SIG-M5 treated with dmso at 0.1 percent for 504 hours (cell line): ENCODE measurements around the gene RXYLT1.
"Not testable (repeated sequence)": the region's sequence is repeated elsewhere in the genome, so short reads cannot be mapped to it uniquely, and the experiment has no call there.

Source experiments
- DNase-seq: peaks from one replicate; lab custom pipeline; 2025; ENCODE audit not compliant: unreplicated experiment; lab: John Stamatoyannopoulos, UW

Gene RXYLT1

GRCh38 chr12:63779498-63780481 is at the start of gene RXYLT1:
TSS of gene RXYLT1 (plus strand) at chr12:63779909. CDS start at chr12:63779961, 52 bp downstream.
- DNase-seq, result peak; percentile 84

DNA sequence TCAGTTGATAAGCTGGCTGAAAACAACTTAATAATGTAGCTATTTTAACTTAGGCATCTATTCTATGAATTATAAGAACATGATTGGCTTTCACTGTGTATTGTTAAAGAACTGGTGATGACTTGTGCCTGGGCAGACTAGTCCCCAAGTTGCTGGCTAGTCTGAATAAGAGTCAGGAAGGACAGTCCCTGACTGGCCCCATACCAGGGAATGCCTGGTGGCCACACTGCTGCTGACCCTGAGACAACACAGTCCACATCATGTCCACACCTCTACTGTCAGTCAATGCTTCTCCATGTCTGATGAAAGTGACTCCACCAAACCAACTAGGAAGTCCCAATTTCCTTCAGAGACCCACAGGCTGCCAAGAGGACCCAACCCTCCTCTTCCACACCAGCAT is 46.9 kb upstream of the RXYLT1 start:
- DNase-seq, result not testable (repeated sequence)

- DNase-seq, result not testable (repeated sequence)
These were observed 46.1 kb upstream of the RXYLT1 start for GRCh38 chr12:63733585-63733984.

- not testable (repeated sequence) for DNase-seq
These were observed 39.2 kb upstream of the RXYLT1 start for GRCh38 chr12:63740551-63740950.

DNA sequence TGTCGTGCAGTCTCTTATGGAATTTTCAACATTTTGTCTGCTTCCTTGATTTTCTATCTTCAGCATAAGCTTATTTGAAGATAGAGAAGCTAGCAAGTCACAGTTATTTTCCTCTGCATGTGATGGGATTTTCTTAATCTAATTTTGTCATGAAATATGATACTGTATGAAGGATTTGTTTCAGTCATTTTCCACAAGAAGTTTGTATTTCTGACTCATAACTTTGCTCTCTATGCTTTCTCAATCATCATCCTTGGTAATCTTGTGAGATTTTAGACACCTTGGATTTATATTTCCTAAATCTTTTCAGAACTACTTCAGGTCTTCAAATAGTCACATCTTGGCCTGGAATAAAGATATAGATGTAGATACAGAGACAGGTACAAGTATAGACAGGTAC is 38.3 kb upstream of the RXYLT1 start:
- DNase-seq, result not testable (repeated sequence)

DNA sequence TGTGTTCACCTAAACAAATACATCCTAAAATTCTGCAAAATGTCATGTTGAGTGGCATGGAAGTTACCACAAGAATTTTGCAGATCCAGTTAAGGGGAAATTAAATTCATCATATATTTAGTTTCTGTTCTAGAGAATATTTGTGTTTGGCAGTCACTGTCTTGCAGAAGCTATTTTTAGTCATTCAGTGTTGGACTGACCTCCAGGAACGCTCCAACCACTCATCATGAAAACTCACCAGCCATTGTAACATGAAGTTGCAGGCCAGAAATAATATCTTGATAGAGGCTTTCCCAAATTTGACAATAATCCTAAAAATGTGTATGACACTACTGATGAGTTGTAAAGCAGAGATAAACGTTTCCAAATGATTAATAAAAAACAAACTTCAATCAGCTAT is 35.6 kb upstream of the RXYLT1 start:
- DNase-seq, result not testable (repeated sequence)

DNA sequence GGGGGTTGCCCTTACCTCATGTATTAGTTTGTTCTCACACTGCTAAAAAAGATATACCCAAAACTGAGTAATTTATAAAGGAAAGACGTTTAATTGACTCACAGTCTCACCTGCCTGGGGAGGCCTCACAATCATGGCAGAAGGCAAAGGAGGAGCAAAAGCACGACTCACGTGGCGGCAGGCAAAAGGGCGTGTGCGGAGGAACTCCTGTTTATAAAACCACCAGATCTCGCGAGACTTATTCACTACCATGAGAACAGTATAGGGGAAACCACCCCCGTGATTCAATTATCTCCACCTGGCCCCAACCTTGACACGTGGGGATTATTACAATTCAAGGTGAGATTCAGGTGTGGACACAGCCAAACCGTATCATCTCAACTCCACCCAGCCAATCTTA is 33.2 kb upstream of the RXYLT1 start:
- not testable (repeated sequence) for DNase-seq

DNA sequence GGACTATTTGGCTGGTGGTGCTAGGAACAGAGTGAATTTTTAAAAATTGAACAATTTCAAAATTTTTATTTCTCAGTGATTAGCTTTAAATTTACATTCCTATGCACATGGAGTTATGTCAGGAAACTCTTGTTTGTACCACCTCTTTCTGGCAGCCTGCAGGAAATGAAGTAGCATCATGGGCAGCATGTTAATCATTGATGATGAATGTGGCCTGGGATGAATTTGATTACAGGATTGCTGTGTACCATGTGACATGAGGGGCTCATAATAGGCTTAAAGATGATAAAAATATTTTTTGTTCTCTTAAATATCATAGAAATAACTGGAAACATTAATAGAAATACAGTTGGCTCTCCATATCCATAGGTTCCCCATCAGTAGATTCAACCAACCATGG is 32.6 kb upstream of the RXYLT1 start:
- DNase-seq, result not testable (repeated sequence)

- DNase-seq, result no peak
These were observed 32.2 kb upstream of the RXYLT1 start for GRCh38 chr12:63747553-63747952.

DNA sequence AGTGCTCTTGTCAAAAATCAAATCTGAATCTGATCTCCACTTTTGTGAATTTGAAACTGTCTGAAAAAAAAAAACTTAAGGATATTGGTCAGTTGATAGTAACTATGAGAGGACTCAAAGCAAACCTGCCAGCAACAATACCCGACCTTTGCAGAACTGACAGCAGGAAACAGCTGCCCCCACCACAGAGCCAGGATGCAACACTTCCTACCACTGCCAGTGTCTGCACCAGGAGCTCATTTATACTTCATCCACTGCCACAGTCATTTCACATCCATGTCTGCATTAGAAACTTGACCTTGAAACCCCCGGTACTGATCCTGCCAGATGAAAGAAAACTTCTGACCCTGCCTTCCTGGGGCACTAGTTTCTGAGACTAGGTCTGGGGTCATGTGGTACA is 27.4 kb upstream of the RXYLT1 start:
- no peak for DNase-seq

DNA sequence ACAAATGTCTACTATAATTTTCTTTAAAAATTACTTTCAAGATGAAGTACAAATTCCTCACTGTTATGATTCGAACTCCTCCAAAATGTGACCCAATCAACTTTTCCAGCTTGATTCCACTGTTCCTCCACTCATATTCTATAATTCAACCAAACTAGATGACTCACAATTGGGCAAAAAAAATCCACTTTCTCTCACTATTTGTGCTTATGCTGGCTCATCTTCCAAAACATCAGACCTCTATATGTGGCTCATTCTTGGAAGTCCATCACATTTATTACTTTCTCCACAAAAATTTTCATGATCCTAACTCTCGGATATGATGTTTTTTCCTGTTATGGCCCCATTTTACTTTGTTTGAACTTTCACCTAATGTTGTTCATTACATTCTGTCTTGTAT is 26.9 kb upstream of the RXYLT1 start:
- no peak for DNase-seq

- DNase-seq, result peak; percentile 2
These were observed 26.0 kb upstream of the RXYLT1 start for GRCh38 chr12:63753743-63754142.

DNA sequence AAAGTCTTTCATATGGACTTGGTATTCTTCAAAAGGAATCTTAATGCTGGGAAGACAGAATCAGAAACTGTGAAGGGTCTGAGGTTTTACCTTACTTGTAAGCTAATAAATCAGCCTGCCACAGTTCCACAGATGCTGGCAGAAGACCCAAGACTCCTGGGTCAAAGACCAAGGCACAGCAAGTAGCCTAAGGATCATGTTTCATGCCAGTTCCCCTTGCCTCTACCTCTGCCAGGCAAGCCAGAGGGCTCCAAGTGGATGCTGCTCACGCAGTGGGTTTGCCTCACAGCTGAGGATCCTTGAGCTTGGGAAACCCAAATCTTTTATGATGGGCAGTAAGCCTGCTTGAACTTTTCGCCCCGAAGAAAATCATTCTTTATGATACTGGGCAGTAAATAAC is 15.2 kb upstream of the RXYLT1 start:
- no peak for DNase-seq

DNA sequence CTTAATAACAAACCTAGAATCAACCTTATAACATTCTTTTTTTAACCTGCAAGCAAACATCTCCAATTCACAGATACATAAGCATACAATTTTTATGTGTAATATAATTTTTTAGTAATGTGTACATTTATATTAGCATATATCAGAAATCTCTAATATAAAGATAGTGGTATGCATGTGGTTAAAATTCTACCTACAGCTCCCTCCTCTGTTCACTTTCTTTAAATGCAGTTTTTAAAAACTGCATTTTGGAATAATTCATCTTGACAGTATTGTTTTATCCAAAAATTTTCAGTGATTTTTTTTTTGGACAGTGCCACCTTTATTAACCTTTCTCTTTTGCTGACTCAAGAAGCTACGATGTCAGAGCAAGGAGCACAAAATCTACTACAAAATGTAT is 13.2 kb upstream of the RXYLT1 start:
- no peak for DNase-seq

- no peak for DNase-seq
These were observed 9.3 kb upstream of the RXYLT1 start for GRCh38 chr12:63770375-63770774.

GRCh38 chr12:63777340-63777739 is 2.4 kb upstream of the RXYLT1 start:
- DNase-seq, result peak; percentile 66

- no peak for DNase-seq
These were observed 2.8 kb downstream of the RXYLT1 start for GRCh38 chr12:63782466-63782865.

DNA sequence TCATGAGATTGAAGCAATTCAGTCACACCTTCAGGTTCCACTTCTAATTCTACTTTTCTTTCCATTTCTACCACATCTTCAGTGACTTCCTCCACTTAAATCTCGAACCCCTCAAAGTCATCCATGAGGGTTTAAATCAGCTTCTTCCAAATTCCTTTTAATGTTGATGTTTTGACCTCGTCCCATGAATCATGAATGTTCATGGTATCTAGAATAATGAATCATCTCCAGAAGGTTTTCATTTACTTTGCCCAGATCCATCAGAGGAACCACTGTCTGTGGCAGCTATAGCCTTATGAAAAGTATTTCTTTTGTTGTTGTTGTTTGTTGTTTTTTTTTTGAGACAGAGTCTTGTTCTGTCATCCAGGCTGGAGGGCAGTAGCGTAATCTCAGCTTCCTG is 7.6 kb downstream of the RXYLT1 start:
- no peak for DNase-seq

DNA sequence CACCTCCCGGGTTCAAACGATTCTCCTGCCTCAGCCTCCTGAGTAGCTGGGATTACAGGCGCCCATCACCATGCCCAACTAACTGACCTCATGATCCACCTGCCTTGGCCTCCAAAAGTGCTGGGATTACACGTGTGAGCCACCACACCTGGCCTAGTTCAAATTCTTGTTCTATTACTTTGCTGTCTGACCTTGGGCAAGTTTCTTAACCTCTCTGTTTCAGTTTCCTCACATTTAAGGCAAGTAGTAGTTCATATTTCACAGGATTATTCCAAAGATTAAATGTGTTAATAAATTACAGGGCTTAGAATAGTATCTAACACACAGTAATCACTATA is 10.9 kb downstream of the RXYLT1 start:
- no peak for DNase-seq

DNA sequence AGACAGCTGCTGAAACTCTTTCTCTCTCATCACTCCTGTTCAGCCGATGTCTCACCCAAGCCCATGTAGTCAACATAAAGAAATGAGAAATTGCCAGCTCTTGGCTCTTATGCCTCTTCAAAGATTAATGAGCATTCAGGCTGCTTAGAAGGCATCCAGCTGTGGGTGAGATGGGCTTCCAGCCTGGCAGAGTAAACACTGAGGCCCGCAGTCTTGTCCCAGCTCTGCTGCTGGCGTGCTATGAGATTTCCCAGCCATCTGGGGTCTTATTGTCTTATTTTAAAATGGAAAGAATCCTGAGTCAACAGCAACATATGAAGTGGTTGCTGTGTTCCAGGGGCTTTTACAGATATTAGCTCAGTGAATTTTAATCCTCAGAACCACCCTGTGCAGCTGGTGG is 12.6 kb downstream of the RXYLT1 start:
- no peak for DNase-seq

GRCh38 chr12:63795032-63795687 is 15.5 kb downstream of the RXYLT1 start:
- DNase-seq, result no peak

DNA sequence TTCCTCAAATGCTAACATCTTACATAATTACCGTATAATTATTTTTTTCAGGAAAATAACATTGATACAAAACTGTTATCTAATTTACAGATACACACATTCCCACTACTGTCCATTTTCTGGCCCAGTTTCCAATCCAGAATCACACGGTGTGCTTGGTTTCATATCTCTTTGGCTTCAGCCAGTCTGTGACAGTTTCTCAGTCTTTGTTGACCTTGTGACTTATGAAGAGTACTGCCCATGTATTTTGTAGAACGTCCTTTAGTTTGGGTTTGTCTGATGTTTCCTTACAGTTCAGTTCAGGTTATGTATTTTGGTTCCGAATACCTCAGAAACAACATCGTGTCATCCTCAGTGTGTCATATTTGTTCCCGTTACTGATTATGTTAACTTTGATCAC is 16.2 kb downstream of the RXYLT1 start:
- DNase-seq, result no peak
